HUES48 (cell line): ENCODE results near the gene POU5F1.
A peak's percentile ranks its signal among the peaks of the same experiment; 100 is the strongest.
"Not testable (repeated sequence)": the region's sequence is repeated elsewhere in the genome, so short reads cannot be mapped to it uniquely, and the experiment has no call there.

Experiments
- H3K27ac ChIP-seq: one replicate; pipeline ENCODE4 v1.7.0; 2013; ENCODE audit warnings: low read depth, low read length, inconsistent platforms
- H3K27me3 ChIP-seq: 2 replicates; pipeline ENCODE4 v1.6.1; 2013; ENCODE audit warnings: mild to moderate bottlenecking, low read length; ENCODE audit not compliant: control insufficient read depth, insufficient read depth
- H3K36me3 ChIP-seq: 2 replicates; pipeline ENCODE4 v1.6.1; 2013; ENCODE audit warnings: low read length; ENCODE audit not compliant: control insufficient read depth, insufficient read depth
- H3K4me1 ChIP-seq: 2 replicates; pipeline ENCODE4 v1.6.1; 2013; ENCODE audit warnings: mild to moderate bottlenecking, low read length; ENCODE audit not compliant: control insufficient read depth, insufficient read depth
- H3K4me3 ChIP-seq: 2 replicates; pipeline ENCODE4 v1.5.1; 2013; ENCODE audit warnings: mild to moderate bottlenecking, low read depth, low read length
- H3K9ac ChIP-seq: 2 replicates; pipeline ENCODE4 v1.6.1; 2013; ENCODE audit warnings: mild to moderate bottlenecking, low read depth, low read length, moderate library complexity
- H3K9me3 ChIP-seq: 2 replicates; pipeline ENCODE4 v1.6.1; 2013; ENCODE audit warnings: low read length; ENCODE audit not compliant: control insufficient read depth, insufficient read depth

POU5F1 gene

DNA sequence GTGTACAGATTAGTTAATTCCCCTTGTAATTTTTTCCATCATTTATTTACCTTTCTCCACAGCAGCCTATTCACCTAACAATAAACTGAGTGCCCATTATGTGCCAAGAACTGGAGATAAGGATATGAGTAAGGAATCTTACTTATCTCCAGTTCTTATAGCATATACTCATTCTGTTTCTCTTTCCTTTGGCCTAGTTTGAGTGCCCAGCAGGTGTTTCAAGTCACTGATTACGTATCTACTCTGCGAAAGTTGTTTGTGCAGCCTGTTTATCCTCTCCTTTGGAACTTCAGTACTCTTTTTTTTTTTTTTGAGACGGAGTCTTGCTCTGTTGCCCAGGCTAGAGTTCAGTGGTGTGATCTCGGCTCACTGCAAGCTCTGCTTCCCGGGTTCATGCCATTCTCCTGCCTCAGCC is 17.3 kb upstream of the POU5F1 start:
- no peak overlapping the region for H3K27ac ChIP-seq
- H3K9ac ChIP-seq, result no peak overlapping the region
- H3K9me3 ChIP-seq, result no peaks in the 10 kb centered on the region
- no peaks in the 10 kb centered on the region for H3K27me3 ChIP-seq
- H3K4me3 ChIP-seq, result no peak overlapping the region
- no peaks in the 10 kb centered on the region for H3K36me3 ChIP-seq
- H3K4me1 ChIP-seq, result peaks cover 2% of the 10 kb centered on the region; the same call in 1 of the 2 replicates

DNA sequence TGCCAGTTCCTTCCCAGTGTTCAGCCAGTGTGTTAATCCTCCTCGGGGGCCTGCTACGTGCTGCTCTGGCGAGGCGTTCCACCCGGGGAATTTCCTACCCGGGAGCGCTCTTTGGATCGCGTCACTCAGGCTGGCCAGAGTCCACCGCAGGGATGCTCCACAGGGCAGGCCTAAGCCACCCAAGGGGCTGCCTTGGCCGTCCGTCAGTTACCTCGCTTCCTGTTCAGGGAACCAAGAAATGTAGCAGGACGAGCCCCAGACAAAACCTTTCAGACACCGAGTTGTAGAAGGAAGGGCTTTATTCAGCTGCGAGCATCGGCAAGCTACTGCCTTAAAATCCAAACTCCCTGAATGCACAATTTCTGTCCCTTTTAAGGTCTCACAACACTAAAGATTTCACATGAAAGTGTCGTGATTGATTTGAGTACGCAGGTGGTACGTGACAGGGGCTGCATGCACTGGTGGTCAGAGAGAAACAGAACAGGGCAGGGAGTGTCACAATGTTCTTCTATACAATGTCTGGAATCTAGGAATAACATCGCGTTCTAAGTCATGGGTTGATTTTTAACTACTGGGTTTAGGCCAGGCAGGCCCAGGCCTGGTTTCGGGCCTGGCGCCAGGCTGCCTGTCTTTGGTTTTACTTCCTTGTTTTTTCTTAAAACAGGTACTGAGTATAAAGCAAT is 15.7 kb upstream of the POU5F1 start:
- Histone ChIP-seq H3K27ac (no peak overlapping the region), H3K4me1 (peaks cover 2% of the 10 kb centered on the region; the same call in 1 of the 2 replicates), H3K9me3 (no peaks in the 10 kb centered on the region), H3K9ac (no peak overlapping the region), H3K27me3 (no peaks in the 10 kb centered on the region), H3K36me3 (no peaks in the 10 kb centered on the region), H3K4me3 (no peak overlapping the region)

DNA sequence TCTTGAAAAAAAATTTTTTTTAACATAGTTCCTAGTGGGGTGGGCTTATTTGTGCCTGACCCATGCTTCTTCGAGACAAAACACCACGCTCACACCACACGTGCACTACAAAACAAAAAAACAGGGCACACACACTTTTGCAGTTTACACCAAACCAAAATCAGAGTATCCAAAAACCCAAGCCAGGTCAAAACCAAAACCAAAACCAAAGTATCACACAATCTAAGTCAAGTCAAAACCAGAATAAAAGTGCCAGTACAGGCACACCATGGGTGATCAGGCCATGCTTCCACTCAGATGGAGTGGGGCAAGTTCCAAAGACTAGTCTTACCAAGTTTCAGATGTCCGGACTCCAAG is 15.2 kb upstream of the POU5F1 start:
- not testable (repeated sequence) for H3K27ac ChIP-seq, H3K4me3 ChIP-seq, H3K9me3 ChIP-seq, H3K27me3 ChIP-seq, H3K4me1 ChIP-seq, H3K36me3 ChIP-seq, H3K9ac ChIP-seq

DNA sequence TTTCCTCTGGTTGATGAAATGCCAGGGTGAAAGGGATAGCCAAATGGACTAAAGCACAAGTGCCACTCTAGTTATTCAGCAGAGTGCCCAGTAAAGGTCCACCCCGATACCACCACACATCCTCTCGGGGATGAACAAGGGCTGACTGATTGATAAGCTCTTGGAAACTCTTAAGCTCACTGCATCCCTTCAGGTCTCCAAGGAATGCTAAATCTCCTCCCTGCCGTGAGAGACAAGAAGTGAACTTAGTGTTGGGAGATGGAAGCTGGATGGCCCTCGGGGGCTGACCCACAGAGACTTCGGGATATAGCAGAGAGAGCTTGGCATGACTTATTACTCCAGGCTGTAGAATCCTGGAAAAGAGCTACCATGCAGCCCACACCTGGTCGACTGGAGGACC is 13.4 kb upstream of the POU5F1 start:
- H3K4me3 ChIP-seq, H3K36me3 ChIP-seq, H3K27me3 ChIP-seq, H3K9ac ChIP-seq, H3K4me1 ChIP-seq, H3K27ac ChIP-seq, H3K9me3 ChIP-seq: not testable (repeated sequence)

DNA sequence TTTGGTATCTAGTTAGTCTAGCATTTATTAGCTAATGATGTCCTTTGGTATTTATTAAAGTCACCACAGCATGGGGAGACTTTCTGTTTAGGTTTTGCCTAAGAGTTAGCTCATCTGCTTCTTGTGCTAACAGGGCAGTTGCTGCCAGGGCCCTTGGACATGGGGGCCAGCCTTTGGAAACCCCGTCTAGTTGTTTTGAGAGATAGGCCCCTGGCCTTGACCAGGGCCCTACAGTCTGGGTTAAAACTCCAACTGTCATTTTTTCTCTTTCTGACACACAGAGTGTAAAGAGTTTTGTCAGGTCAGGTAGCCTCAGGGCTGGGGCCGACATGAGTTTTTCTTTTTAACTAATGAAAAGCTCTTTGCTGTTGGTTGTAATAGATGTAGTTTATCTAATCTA is 12.8 kb upstream of the POU5F1 start:
- not testable (repeated sequence) for H3K36me3 ChIP-seq, H3K9ac ChIP-seq, H3K9me3 ChIP-seq, H3K4me1 ChIP-seq, H3K4me3 ChIP-seq, H3K27me3 ChIP-seq, H3K27ac ChIP-seq

DNA sequence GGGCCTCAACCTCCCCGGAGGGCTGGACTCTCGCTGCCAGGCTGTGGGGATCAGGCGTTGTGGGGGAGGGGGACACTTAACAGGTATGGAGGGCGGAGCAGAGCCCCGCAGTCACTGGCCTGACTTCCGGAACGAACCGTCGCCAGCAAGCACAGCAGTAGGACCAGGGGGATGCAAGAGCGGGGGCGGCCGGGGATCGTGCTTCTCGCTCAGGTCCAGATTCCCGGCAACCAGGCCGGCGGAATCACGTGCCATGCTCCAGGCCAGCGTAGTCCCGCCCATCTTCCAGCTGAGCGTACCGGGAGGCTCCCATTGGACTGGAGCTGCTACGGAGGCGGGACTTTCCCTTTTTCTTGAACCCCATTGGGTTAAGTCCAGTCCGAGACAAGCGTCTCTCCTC is 10.0 kb upstream of the POU5F1 start:
- Histone ChIP-seq H3K27ac (no peak overlapping the region), H3K4me3 (no peak overlapping the region), H3K27me3 (no peaks in the 10 kb centered on the region), H3K9ac (no peak overlapping the region), H3K4me1 (peaks cover 9% of the 10 kb centered on the region), H3K36me3 (no peaks in the 10 kb centered on the region), H3K9me3 (no peaks in the 10 kb centered on the region)

DNA sequence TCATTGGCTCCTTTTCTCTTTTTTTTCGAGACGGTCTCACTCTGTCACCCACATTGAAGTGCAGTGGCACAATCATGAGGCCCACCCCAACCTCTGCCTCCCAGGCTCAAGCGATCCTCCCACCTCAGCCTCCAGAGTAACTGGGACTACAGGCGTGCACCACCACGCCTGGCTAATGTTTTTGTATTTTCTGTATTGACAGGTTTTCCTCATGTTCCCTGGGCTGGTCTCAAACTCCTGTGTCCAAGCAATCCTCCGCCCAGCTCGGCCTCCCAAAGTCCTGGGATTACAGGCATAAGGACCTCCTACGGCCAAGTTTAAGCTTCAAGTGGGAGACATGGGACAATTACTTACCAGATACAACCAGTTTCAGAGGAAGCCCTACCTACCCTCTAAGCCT is 9.4 kb upstream of the POU5F1 start:
- Histone ChIP-seq H3K4me1 (peaks cover 12% of the 10 kb centered on the region), H3K9ac (no peak overlapping the region), H3K27ac (no peak overlapping the region), H3K36me3 (no peaks in the 10 kb centered on the region), H3K27me3 (no peaks in the 10 kb centered on the region), H3K4me3 (no peak overlapping the region), H3K9me3 (no peaks in the 10 kb centered on the region)

DNA sequence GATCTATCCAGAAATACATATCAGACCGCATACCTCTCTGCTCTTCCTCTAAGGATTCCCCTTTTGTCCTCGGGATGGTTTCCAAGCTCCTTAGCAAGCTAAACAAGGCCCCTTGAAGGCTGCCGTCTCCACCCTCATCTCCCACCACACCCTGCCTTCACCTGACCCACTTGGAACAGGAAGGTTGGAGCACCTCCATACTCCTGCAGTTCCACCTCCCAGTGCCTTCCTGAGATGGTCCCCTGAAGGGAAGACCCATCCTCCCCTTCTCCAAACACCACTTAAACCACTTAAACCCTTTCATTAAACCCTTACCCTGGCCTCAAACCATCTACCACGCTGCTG is 8.5 kb upstream of the POU5F1 start:
- H3K9ac ChIP-seq, result no peak overlapping the region
- H3K4me1 ChIP-seq, result peaks cover 17% of the 10 kb centered on the region
- no peak overlapping the region for H3K27ac ChIP-seq
- no peaks in the 10 kb centered on the region for H3K27me3 ChIP-seq
- no peak overlapping the region for H3K4me3 ChIP-seq
- H3K9me3 ChIP-seq, result no peaks in the 10 kb centered on the region
- no peaks in the 10 kb centered on the region for H3K36me3 ChIP-seq

DNA sequence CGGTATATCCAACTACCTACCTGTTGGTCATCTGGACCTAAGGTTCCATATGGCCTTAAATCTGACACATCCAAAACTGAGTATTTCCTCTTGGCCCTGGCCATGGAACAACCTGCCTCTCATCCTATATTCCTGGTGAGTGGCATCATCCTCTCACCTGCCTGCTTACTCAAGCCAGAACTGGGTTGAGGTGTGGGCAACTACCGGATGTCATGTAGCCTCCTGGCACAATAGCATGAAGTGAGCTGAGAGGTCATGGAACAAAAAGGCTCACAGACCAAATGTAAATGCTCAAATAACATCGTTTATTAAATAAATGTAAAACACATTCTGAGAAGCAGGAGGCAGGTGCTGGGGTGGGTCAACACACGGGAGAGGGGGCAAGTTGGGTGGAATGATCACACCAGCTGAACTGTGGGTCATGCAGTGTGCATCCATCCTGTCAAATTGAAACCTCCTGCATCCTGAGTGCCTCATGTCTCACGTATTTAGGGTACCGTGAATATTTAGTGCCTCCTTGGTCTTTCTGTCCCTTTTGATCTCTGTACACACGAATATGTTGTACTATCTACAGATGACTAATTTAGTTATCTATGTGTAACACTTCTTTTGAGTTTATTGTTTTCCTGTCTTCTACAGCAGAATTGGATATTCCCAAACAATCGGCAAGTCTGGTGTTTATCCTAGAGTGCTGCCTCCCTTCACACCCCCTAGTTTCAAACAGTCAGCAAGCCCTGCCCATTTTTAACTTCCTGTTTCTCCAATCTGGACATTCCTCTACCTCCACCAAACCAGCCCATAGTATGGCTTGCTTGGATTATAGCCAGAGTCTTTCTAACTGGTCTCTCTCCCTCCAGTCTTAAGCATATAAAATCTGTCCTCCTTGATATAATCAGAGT is 7.9 kb upstream of the POU5F1 start:
- H3K9ac ChIP-seq, result no peak overlapping the region
- H3K9me3 ChIP-seq, result no peaks in the 10 kb centered on the region
- no peak overlapping the region for H3K4me3 ChIP-seq
- peaks cover 21% of the 10 kb centered on the region for H3K4me1 ChIP-seq
- no peaks in the 10 kb centered on the region for H3K36me3 ChIP-seq
- H3K27me3 ChIP-seq, result no peaks in the 10 kb centered on the region
- H3K27ac ChIP-seq, result no peak overlapping the region

DNA sequence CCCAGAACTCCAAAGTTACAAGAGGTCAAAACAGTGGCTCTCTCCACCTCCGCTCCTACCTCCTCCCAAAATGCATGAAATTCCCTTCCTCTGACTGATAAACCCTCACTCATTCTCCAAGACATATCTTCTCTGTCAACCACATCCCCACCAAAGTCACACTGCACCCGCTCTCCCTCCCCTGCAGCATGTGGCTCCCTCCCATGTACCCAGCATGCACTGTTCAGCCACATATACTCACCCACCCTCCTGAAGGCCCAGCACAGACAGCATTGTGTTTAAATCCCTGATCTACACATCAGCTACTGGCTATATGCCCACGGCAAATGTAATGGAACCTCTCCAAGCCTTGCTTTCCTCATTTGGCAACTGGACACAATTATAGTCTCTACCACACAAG is 5.5 kb upstream of the POU5F1 start:
- Histone ChIP-seq H3K36me3 (no peaks in the 10 kb centered on the region), H3K9ac (no peak overlapping the region), H3K4me3 (no peak overlapping the region), H3K27ac (no peak overlapping the region), H3K4me1 (peaks cover 28% of the 10 kb centered on the region), H3K9me3 (no peaks in the 10 kb centered on the region), H3K27me3 (no peaks in the 10 kb centered on the region)

DNA sequence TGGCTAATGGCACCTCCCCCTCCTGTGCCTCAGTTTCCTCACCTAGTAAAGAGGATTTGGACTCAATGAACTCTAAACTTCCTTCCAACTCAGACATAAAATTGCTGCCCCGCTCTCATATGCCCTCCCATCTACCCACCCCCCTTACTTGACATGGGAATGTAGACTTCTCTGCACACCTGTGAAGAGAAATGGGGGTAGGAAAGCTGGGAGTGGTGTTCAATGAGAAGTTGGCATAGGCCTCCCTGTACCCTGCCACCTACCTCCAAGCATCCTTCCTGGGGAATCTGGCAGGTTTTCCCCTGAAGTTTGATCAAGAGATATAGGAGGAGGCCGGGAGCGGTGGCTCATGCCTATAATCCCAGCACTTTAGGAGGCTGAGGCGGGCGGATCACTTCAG is 3.9 kb upstream of the POU5F1 start:
- Histone ChIP-seq H3K9ac (no peak overlapping the region), H3K36me3 (no peaks in the 10 kb centered on the region), H3K27me3 (no peaks in the 10 kb centered on the region), H3K9me3 (no peaks in the 10 kb centered on the region), H3K27ac (peak overlapping the region; percentile 100), H3K4me3 (no peak overlapping the region), H3K4me1 (peaks cover 32% of the 10 kb centered on the region)
